Gastrocnemius medialis (tissue), 4 donors: ENCODE data around the gene TSC2.

Experiments used
- CTCF ChIP-seq, 5 experiments: fragments of 450-650 bp in 3 of 5; fragments of 200-600 bp in 2 of 5; sonication (generic) in 2 of 5; IDR thresholded peaks in 4 of 5; conservative IDR thresholded peaks in 1 of 5; 1 replicate in 4 of 5; 2 replicates in 1 of 5; pipeline ENCODE4 v1.5.1; 2016 to 2019; ENCODE audit warnings: antibody characterized with exemption in 5 of 5, mild to moderate bottlenecking in 3 of 5, moderate library complexity in 3 of 5
- POLR2A ChIP-seq, 2 donors: fragments of 450-650 bp; IDR thresholded peaks; one replicate each; pipeline ENCODE4 v1.6.1; 2017; ENCODE audit warnings: antibody characterized with exemption in 2 of 2, mild to moderate bottlenecking in 2 of 2, moderate library complexity in 2 of 2

GRCh38 chr16:2037115-2037514 is 10.7 kb upstream of the TSC2 start:
- TF ChIP-seq CTCF (IDR thresholded peaks at IDR 0.05 in 4 of 5, conservative IDR thresholded peaks at IDR 0.05 in 1 of 5) (no peak), POLR2A (IDR thresholded peaks at IDR 0.05) (no peak)
